ENCODE measurements around the gene APBA1. TPM values are rescaled to one million over a fixed set of nuclear protein-coding genes. Genes with fewer than 3 reads are reported as not detected.

The APBA1 gene
- total and polyA plus RNA-seq, 2 donors (not counting 3 experiments of a cell fraction or from before 2014, with no cell fraction given), result 6.1 to 11.3 TPM

- Histone ChIP-seq H3K4me3 (replicated peaks in 1 of 3; ENCODE audit: insufficient read depth in 1 of 3, low read depth in 1 of 3, low read length in 3 of 3) (no peak overlapping the region), H3K4me2 (ENCODE audit: insufficient read depth, low read length) (no peak overlapping the region), H3K4me1 (ENCODE audit: control insufficient read depth, extremely low read depth, insufficient read depth, low read length) (no peaks in the 10 kb centered on the region), H3K36me3 (ENCODE audit: control insufficient read depth in 2 of 2, extremely low read depth in 1 of 2, insufficient read depth in 2 of 2, low read length in 2 of 2) (no peaks in the 10 kb centered on the region), H3K27me3 (ENCODE audit: control insufficient read depth in 2 of 2, insufficient read depth in 2 of 2, low read length in 2 of 2) (peaks cover 6 to 7% of the 10 kb centered on the region in 2 experiments), H3K9me3 (replicated peaks; ENCODE audit: control insufficient read depth, insufficient read depth, low read length) (no peaks in the 10 kb centered on the region), H3K9me1 (replicated peaks; ENCODE audit: control insufficient read depth, extremely low read depth, insufficient read depth, low read length) (no peaks in the 10 kb centered on the region), H4K20me1 (replicated peaks; ENCODE audit: control insufficient read depth, extremely low read depth, insufficient read depth, low read length) (no peaks in the 10 kb centered on the region), H3K79me2 (ENCODE audit: control insufficient read depth, insufficient read depth, low read length) (no peaks in the 10 kb centered on the region), H3K27ac (ENCODE audit: insufficient read depth, low read depth, low read length) (no peak overlapping the region), H3K9ac (replicated peaks; ENCODE audit: extremely low read depth, insufficient read depth, low read length) (no peak overlapping the region), H2AFZ (ENCODE audit: low read depth, low read length) (no peak overlapping the region)
- ChIA-PET CTCF (interaction anchor here (1.0 to 1.6 kb wide), 3 partner anchors 13 to 136 kb away, joined by 3 to 6 read pairs (median 4); no protein-coding TSS in a partner anchor), POLR2A (no interaction called here)
- no peak for TF ChIP-seq MYC (IDR thresholded peaks at IDR 0.05; ENCODE audit: low read depth, low read length)
- TF ChIP-seq POLR2A (IDR thresholded peaks at IDR 0.05; ENCODE audit: low read depth, low read length), result no peak
- TF ChIP-seq JUN (IDR thresholded peaks at IDR 0.05; ENCODE audit: borderline replicate concordance, insufficient read depth, insufficient read length, low read depth), result no peak
- TF ChIP-seq EZH2 (IDR thresholded peaks at IDR 0.05; ENCODE audit: borderline replicate concordance, low read depth, low read length, severe bottlenecking), result no peak
- TF ChIP-seq POLR2AphosphoS5 (IDR thresholded peaks at IDR 0.05; ENCODE audit: insufficient read depth, low read depth, low read length), result no peak
- TF ChIP-seq MAX (IDR thresholded peaks at IDR 0.05; ENCODE audit: insufficient read depth, insufficient read length), result no peak
- no peak for TF ChIP-seq GATA2 (IDR thresholded peaks at IDR 0.05; ENCODE audit: insufficient read depth, insufficient read length, low read depth, low read length)
- no peak for TF ChIP-seq CTCF (IDR thresholded peaks at IDR 0.05; ENCODE audit: extremely low read depth in 1 of 2, insufficient read depth in 1 of 2, low read depth in 1 of 2, low read length in 2 of 2)
- no peak for TF ChIP-seq FOS (IDR thresholded peaks at IDR 0.05; ENCODE audit: borderline replicate concordance, insufficient read depth, low read length)
- no TSS peak for BruUV-seq (replicated peaks)
- DNase-seq (ENCODE audit: low read depth, low spot score), result no peak
- dilution Hi-C loops (cut with MboI; ENCODE audit: extremely low pct_ligation_motif_present, low sequenced_read_pairs) (no loop called here), intact Hi-C loops (cut with micrococcal nuclease) (no loop called here)
- no peak for FAIRE-seq
Observed at GRCh38 chr9:69556707-69557106, 115.5 kb downstream of the APBA1 start.
